NCI-H69 (cell line): ENCODE results near the gene BTG1.

ENCODE experiments used
- DNase-seq: peaks from one replicate; lab custom pipeline; 2025; lab: John Stamatoyannopoulos, UW

BTG1 gene, protein sequence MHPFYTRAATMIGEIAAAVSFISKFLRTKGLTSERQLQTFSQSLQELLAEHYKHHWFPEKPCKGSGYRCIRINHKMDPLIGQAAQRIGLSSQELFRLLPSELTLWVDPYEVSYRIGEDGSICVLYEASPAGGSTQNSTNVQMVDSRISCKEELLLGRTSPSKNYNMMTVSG

DNA sequence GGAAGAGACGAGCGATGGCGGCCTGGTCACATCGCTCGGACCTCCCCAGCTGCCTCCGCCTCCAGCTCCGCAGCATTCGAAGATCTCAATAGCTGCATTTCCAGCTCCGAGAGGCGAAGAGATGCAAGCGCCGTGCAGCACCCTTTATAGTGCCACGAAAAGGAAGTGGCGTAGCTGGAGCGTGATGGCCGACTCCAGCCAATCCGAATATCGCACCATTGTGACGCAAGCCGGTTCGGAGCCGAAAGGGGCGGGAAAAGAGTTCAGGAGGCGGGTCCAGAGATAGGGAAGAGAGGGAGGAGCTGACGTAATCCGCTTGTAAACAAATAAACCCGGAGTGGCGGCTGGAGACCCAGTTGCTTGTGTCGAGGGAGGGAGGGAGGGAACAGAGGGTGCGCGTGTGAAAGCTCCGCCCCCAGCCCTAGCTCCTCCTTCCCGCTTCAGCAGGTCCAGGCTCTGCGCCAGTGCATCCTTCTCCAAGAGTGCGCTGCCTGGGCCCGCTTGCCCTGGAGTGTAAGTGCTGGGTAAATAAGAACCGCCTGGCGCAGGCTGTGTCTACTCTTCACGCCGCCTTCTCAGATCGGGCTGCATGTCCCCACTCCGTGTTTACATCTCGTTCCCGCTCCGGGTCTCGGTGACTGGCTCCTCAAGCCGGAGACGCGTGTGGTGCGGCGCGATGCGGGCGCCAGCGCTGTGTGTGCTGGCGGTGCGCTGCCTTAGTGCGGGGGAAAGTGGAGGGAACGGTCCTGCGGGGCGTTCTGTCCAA, at the start of gene BTG1:
Gene BTG1 (minus strand): TSS at position 116 of the 766 bp plus-strand sequence. CDS start 311 bp downstream, outside the sequence.
- peak; percentile 100 for DNase-seq

DNA sequence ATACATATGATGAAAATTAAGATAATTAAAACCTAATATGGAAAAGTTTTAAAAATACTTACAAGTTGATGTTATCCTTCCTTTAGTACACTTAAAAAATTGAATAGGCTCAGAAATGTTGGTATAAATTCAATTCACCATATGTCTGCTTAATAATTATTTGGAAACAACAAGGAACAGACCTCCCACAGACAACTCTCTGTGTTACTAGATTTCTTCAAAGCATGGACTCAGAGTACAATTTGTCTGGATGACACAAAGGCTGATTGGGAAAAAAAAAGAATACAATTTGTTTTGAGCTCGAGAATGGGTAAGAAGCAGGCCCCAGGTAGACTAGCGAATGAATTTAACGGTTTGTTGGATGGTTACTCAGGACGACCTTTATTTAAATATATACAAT, 48.9 kb upstream of the BTG1 start:
- DNase-seq = no peak

DNA sequence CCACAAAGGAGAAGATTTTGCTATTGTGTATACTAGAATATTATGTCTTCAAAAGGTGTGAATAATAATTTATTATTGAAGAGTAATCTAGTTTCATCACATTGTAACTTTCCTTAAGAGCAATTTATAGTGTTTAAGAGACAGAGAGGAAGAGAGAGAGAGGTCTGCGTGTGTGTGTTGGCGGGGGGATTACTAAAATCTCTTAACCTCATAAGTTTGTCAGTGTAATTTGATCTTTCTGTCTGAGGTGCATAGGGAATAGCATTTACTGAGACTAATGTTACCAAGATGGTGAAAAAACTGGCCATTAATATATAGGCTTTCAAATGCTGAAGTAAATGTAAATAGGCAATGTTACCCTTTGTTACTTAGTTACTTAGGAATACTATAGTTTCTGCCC, 48.2 kb upstream of the BTG1 start:
- DNase-seq = peak; percentile 16

DNA sequence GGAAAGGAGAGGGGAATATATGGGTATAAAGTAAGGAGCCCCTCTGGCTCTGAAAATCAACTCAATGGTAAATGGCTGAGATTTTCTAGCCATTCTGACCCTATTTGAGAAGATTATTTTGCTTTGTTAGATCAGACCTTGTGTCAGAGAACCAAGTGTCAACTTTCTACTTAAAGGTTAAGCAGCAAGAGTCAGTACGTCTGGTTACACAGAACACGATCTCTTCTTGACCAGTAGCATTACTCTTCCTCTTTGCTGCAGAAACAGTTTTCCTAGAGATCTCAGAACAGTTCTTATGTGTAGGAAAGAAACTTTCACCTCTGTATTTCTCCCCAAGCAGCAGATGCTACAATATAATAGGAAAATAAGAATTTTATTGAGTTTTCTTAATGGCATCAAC, 47.4 kb upstream of the BTG1 start:
- no peak for DNase-seq

DNA sequence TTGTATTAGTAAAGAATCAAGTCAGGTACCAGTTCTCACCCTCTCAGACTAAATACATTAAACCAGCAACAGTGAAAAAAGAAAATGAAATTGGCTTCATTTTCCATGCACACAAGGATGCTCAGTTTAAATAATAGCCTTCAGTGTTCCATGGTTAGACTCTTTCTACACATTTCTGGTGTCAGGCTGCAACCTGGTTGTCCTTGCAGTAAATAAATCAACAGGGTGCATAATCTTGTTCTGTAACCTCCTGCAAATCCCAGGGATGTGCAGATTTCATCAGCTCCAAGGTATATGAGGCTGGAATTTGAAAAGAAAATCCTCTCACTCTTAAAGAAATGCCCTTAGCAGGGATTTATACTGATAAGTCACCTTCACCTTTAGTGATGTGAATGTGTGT, 46.7 kb upstream of the BTG1 start:
- DNase-seq = no peak

DNA sequence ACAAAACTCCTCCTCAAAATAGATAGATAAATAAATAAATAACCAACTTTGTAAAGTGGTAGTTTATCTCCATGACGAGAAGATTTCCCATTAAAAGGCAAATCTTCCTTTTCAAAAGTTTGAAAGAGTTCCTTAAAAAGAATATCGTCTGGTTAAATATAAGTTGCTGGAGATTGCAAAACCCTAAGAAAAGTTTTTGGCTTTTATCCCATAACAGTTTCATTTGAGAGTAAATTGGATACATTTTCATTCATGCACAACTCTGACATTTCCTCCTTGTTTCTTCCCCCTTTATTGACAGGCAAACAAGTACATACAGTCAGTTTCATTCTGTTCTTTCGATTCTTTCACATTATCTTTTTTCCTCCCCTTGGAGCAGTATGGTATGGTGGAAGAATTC, 45.4 kb upstream of the BTG1 start:
- DNase-seq = no peak

DNA sequence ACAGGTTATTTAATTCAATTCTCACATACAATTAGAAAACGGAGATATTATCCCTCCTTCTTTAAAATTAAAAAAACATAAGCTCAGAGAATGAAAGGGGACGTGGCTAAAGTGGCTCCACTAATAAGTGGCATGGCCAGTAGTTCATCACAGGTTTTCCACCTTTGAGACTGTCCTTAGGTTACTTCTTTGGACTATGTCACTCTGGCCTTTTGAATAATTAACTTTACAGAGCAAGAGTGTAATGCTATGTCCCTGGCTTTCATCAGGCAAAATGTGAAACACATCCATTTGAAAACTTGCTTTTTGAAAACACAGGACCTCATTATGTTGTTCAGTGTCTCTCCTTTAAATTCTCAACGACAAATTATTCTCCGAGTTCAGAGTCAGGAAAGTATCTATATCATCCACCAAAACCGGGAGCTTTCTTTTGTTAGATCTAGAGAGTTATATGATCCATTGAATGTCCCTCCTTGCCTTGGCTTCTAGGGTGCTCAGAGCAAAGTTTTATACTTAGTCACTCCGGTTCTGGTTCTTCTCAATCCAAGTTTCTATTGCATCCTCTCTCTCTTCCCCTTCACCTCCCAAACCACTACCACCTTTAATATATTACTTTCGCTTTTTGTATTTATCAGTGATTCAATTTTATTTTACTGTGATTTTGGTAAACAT, 43.0 kb upstream of the BTG1 start:
- no peak for DNase-seq

DNA sequence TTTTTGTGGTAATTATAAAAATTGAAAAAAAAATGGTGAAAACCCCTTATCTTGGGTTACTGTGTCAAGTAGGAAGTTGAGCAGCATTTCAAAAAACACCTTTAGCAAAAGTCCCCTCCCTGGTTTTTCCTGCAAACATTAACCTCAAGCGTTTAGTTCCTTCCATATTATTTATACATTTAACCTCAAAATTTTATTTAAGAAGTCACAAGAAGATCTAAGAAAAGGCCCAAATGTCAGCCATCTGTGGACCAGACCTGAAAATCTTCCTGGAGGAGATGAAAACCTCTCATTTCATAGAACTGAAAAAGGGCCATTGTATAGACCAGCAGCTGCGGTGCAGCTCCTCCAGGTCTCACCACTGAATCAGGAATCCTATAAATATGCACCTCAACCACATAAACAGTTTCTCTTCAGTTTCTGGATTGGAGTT, 40.4 kb upstream of the BTG1 start:
- DNase-seq = no peak

DNA sequence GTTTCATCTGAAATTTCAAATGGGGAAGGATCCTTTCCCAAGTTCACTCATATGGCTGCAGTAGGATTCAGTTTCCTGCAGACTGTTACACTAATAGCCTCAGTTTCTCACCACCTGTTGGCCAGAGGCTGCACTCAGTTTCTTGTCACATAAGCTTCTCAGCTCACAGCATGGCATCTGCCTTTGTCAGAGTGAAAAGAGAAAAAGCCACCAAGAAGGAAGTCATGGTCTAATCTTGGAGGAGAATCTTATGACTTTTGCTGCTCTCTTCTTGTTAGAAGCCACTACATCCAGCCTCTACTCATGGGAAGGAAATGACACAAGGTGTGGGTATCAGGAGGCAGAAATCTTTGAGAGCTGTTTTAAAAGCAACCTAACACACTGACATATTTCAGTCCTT, 39.4 kb upstream of the BTG1 start:
- DNase-seq = peak; percentile 37

DNA sequence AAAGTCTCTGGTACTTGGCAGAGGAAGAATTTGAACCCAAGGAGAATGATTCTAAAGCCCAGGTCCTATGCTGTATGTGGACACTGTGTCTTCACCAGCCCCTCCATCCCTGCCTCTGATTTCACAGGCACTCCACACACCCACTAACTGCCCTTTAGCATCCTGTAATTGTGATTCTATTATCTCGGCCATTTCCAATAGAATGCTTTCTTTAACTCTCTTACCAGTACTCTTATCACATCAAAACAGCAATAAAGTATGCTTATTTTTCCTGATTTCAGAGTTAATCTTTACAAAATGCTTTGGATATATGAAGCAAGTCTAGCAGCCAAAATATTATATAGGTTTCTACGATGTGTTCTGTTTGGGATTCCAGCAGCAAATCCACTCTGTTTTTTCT, 37.9 kb upstream of the BTG1 start:
- peak; percentile 34 for DNase-seq

DNA sequence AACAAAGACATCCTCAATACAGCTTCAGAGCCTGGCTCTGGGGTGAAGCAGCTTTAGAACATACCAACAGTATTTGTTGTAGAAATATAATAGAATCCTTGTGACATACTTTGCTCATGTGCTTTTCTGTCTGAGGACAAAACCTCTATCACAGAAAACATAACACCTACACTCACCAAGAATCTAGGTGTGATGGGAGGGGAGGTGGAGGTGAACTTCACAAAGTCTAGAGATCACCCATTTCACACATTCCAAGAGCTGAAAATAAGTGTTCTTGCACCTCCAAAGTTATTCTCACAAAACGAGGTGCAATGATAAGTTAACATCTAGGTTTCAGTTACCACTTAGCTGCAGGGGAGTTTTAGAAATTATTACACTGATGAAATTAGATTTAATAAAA, 32.7 kb upstream of the BTG1 start:
- no peak for DNase-seq

DNA sequence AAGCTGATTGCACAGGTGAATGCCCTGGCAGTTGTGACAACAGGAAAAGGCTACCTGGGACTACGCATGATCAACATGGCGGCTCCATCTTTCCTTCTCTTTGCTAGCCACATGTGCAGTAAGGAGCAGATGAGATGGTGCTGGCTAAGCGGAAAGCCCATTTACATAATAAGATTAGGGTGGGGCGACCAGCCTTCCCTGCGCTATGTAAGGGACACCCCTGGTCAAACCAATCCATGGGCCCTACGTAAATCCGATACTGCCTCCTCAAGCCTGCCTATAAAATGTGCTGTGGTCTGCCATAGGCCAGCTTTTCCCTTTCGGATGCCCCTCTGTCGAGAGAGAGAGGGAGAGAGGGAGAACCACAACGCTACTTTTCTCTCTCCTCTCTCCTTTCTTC, 31.0 kb upstream of the BTG1 start:
- no peak for DNase-seq

DNA sequence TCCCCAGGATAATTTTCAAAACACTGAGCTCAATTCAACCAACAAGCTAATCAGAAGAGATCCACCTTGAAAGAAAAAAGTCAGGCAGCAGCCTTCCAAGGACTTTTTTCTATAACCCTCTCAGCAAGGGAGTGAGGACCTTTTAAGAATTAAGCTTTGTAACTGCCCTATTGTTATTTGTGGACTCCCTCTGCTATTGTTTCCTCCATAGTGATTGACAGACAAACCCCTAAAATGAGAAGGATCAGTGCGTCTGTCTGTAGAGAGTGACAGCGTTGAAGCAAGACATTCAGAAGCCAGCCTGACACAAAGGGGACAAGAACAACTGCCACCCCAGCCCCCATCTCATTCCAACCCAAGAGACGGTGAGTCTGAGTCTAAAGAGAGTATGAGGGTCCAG, 30.3 kb upstream of the BTG1 start:
- DNase-seq = no peak

DNA sequence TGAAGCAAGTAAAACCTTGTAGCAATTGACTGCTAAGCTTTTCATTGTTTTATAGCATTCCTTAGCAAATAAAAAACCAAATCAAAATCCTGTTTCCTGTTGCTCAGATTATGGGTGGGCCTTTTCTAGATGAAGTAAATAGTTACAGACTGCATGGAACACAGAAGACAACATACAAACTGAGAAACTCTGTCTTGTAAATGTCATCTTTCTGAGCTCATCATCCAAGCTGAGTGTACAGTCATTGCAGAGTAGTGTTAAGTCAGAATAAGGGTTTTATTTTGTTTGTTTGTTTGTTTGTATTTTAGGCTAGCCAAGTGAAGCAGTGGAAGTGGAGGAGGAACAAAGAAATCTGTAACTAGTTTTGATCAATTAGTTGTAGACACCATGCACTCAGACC, 24.4 kb upstream of the BTG1 start:
- no peak for DNase-seq

DNA sequence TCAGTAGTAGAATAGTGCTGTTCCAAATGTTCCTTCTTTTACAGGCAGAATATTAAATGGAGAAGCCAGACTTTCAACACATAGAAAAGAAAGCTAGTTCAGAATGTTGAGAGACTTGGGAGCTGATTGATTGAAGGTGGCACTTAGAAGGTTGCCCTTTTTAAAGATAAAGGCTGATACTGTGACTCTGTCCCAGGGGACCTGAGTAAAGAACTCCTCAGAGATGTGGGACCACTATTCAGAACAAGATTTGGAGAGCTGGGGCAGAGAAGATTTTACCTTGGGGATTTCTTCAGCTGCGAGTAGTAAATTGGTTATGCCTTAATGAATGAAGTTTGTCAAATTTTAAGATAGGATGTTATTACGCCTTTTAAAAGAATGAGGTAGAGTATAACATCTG, 21.4 kb upstream of the BTG1 start:
- DNase-seq = no peak

DNA sequence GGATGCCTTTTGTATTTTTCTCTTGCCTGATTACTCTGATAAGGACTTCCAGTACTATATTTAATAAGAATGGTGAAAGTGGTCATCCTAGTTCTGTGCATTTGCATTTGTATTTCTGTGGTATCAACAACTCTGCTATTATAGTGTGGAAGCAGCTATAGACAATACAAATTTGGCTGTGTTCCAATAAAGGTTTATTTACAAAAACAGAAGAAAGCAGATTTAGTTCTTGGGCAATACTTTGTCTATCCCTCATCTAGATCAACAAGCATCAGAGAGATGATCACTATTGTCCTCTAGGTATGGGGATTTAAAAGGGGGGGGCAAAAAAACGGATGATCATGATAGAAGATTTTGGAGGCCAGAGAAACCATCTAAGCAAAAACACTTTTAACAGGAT, 19.1 kb upstream of the BTG1 start:
- peak; percentile 15 for DNase-seq

DNA sequence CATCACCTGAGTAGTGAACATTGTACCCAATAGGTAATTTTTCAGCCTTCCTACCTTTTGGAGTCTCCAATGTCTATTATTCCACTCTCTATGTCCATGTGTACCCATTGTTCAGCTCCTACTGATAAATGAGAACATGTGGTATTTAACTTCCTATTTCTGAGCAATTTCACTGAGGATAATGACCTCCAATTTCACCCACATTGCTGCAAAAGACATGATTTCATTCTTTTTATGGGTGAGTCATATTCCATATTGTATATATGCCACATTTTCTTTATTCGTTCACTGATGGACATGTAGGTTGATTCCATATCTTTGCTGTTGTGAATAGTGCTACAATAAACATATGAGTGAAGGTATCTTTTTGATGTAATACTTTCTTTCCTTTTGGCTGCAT, 16.4 kb upstream of the BTG1 start:
- DNase-seq = no peak

DNA sequence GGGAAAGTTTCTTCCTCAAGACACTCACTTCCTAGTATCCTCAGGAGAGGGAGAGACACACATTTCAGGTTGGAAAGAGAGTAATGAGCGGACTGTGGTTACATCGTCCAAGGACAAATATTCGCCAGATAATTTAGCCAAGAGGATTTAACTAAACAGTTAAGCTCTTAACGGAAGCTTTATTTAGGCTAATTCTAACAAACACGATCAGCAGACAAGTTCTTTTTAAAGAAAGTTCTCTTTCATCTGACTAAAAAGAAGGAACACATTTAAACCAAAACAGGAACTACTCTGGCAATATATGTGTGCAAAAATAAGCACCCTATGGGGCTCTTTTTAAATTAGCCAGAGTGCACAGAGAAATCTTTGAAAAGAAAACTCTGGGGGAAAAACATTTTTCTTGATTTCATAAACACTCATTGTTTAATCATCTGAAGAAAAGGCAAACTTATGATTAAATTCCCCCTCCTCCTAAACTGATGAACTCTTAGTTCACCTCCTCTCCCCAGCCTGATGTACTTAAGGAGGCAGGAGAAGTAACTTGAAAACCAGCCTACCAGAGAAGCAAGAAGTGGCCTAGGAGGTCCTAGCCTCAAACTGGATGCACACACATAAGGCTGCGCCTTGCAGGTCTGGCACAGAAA, 13.3 kb upstream of the BTG1 start:
- no peak for DNase-seq

DNA sequence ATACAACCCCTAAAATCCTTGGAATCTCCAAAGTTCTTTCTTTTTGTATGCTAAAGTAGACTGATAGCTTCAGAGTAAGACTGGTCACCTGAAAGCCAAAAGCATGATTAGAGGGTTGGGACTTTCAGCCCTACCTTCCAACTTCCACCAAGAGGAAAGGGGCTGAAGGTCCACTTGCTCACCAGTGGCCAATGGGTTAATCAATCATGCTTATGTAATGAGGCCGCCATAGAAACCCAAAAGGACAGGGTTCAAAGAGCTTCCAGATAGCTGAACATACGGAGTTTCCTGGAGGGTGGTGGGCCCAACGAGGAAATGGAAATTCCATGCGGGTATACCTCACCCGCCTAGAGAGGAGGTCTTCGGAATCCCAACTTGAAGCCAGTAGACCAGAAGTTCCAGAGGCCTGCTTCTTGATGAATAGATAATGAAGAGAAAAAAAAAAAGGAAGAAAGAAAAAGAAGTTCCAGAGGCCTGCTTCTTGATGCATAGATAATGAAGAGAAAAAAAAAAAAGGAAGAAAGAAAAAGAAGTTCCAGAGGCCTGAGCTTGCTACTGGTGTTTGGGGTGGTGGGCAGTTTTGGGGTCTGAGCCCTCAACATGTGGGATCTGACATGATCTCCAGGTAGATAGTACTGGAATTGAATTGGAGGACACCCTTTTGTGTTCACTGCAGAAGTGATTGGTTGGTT, 11.2 kb upstream of the BTG1 start:
- DNase-seq = no peak

DNA sequence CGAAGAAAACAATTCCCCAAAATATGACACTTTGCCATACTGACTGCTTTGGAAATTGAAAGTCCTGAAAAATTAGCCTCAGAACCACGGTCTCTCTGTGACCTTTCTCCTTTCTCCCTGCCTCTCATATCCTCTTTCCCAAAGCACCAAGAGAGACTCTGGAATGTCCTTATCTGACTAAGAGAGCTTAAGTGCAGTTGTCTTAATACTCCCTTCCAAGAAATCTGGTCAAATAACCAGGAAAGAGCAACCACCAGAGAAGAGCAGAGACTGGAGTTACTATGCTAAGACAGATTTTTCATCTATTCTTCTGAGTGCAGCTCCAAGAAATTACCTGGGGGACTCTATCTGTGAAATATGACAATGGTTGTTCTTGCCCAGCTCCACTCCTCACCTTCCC, 10.5 kb upstream of the BTG1 start:
- DNase-seq = no peak

DNA sequence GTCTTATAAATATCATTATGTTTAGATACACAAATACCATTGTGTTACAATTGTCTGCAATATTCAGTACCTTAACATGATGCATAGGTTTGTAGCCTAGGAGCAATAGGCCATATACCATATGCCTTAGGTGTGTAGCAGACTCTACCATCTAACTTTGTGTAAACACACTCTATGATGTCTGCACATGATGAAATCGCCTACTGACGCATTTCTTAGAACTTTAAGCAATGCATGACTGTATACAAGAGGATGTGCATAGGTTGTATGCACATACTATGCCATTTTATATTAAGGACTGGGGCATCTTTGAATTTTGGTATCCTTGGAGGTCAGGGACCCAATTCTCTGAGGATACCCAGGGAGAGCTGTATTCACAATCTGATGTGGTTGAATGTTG, 10.1 kb upstream of the BTG1 start:
- DNase-seq = no peak

DNA sequence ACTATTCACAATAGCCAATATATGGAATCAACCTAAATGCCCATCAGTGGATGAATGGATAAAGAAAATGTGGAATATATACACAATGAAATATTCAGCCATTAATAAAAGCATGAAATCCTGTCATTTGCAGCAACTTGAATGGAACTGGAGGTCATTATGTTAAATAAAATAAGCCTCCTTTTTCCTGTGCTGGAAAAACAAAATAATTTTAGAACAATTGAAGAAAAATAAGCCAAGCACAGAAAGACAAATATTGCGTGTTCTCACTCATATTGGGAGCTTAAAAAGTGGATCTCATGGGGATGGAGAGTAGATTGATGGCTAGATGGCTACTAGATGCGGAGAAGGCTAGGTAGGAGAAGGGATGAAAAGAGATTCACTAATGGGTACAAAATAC, 6.3 kb upstream of the BTG1 start:
- no peak for DNase-seq
